H4 (cell line): Measurements from ENCODE around the gene CDH13. TPM values are rescaled to one million over a fixed set of nuclear protein-coding genes. Genes with fewer than 3 reads are reported as not detected.

ENCODE experiments used
- DNase-seq: peaks from one replicate; pipeline ENCODE4 v3.0.0-alpha.2; 2015; ENCODE audit warnings: low spot score
- total RNA-seq: library from RNA; depleted of rRNA; stranded (reverse); fragments of >200 nt; shearing (Covaris generic); gene quantifications from 2 replicates; pipeline ENCODE4 v1.2.3, GENCODE V29; 2014

Gene CDH13
- total RNA-seq, 1 experiment from 2014 or later, result not detected

DNA sequence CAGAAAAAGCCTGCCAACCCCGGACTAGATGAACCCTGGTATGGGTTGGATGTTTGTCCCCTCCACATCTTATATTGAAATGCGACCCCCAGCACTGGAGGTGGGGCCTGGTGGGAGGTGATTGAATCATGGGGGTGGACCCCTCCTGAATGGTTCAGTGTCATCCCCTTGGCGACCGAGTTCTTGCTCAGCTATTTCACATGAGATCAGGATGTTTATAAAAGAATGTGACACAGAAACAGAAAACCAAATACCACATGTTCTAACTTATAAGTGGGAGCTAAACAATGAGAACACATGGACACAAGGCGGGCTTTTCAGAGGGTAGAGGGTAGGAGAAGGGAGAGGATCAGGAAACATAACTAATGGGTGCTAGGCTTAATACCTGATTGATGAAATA lies 605.0 kb downstream of the CDH13 start:
- DNase-seq, result no peak

DNA sequence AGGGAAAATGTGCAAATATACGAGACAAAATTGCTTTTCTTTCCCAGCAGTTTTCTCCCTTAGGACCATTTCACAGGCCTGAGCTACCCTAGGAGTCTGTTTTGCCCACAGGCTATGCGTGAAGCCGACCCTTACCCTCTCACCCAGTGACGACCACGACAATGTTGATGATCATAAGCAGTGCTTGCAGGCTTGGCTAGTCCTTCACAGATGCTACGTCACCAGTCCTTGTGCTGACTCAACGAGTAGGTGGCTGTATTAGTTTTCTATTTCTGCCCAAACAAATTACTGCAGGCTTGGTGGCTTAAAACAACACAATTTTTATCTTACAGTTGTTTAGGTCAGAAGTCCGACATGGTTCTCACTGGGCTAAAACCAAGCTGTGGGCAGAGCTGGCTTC lies 606.4 kb downstream of the CDH13 start:
- DNase-seq, result no peak

DNA sequence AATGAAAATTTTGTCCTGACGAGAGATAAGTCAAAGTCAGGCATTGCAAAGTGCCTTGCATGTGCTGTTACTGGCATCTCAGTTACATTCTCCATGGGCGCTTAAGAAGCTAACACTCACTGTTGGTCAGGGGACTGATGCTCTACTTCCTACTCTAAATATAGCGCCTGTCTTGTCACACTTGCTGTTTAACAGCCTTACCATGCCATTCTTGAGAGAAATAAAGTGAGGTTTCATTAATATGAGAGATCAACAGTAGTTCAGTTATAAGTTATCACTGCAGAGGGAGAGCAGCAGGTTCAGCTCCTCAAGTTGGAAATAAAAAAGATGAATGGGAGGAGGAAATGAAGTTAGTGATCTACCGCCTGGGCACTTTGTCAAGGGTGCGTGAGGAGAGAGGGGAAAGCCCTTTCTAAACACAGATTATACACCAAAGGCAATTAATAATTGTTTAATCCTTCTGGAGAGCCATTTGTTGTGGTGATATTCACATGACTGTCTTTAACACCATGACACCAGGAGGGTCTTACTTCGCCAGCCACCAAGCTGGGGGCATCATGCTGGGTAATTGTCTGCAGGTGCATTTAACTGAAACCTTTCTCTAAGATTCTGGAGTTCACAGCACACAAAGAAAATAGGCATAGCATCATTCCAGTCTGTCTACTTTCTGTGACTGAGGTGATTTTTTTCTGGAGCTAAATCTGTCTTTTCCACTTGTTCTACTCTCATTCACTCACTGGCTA lies 612.4 kb downstream of the CDH13 start:
- no peak for DNase-seq

DNA sequence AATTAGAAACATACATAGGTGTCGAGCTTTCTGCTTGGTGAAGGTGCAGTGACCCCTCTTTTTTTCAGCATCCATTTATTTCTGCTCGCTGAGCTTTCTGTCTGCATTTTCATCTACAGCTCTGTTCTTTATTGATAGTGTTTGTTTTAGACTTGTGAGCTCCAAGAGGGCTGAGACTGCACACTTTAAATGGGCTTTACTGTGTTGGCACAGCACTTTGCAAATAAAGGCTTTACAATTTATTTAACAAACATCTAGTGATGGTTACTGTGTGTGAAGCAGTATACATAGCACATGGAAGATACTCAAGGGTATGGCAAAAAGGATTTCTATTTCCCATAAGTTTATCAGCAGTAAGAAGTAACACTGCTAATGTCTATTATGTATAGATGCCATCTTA lies 617.3 kb downstream of the CDH13 start:
- no peak for DNase-seq

DNA sequence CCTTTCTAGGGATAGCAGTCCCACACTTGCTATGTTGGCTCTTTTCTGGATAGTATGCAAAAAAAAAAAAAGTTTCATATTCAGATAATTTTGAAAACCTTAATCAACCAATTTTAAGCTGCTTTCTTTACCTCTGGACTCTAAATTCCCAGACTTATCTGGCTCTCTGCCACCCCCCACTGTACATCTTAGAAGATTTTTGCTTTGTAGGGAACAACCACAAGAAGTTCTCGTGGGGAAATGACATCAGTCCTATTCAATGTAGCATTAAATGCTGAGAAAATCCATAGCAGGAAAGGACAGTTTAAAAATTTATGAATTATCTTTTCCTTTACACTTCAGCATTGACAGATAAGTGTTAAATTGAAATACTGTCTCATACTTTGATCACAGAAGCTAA lies 618.3 kb downstream of the CDH13 start:
- no peak for DNase-seq

DNA sequence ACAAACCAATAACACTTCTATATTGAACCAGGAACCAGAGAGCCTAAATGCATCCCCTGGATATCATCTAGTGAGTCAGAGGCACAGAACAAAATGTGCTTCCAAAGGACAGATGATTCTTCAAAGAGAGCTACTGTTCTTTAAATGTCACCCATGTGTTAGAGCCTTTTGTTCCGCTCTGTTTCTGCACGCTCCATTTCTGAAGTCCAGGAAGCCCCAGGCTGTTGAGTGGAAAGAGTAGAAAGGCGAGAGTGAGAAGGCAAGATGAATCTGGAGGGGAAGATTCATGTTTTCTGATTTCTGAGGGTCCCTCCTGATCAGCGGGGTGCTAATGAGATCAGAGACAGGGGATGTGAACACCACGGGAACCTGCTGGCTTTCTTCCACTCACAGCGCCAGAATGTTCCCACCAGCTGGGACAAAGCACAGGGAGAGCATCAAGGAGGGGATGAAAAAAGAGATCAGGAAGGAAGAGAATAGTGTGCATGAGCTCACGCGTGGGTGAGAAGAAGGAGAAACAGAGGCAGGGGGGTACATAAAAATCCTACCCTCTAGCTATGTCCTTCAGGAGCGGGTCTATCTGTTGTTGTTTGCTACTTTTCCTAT lies 621.1 kb downstream of the CDH13 start:
- no peak for DNase-seq

DNA sequence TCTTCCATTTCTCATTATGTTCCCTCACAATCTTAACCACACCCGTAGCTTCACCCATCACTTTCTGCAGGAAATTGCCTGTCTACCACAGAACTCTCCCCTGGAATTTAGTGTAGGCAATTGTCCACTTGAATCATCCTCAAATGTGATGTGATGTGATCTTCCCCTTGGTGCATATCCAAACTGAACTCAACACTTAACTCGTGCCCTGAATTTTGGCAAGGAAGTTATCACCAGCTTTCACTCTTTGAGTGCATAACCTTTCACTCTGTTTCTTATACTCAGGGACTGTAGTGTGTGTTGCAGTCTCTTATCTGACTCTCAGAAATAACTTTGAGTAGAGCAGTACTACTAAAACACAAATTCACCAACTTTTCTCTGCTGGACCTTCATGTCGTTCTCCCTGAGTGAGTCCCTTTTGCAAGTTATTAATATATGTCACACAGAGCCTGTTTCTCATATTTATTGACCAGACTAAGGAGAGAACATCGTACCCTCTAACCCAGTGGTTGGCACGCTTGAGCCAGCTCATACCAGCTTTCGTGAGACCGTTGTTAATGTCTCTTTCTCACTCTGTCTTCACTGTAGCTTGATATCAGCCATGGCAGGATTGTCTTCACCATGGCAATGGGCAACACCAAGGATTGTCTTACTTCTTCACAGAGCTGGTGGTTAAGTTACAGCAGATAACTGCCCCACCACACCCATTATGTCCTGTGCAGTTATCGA lies 622.1 kb downstream of the CDH13 start:
- DNase-seq, result no peak

DNA sequence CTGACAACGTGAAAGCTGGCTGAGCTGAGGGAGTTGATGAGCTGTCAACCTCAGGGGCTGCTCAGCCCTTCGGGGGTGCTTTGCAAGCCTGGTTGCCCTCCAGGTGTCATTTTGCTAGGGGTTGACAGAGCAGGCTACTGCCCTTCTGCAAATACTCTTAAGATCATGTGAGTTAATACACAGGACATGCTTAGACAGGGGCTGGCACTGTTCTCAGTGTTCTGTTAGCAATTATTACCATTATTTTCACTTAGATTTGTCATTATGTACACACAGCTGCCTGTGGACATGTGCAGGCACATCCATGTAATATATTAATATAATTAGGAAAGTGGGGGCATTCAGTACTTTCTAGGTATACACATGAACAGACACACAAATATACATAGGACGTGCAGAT lies 626.8 kb downstream of the CDH13 start:
- DNase-seq, result no peak

DNA sequence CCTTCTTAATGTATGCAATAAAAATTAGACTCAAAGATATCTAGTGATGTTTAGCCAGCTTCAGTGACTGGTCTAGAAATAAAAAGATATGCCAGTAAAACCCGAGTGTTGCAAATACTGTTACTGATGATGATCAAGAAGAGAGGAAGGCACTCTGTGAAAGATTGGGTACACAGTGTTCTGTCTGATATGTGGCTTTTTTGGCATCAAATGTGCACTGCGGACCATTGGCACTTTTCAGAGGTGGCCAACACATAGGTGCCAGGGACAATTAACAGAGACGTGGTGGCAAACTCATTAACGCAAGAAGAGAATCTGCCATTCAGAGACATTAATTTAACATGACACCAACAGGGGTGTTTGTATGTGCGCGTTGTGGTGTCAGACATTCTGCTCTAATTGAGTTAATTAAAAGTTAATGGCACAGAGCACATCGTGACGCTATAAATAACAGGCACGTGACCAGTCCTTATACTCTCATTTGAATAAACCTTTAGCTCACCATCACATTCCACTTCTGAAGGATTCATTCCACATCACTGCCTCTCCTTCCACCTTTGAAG lies 631.7 kb downstream of the CDH13 start:
- DNase-seq, result no peak

DNA sequence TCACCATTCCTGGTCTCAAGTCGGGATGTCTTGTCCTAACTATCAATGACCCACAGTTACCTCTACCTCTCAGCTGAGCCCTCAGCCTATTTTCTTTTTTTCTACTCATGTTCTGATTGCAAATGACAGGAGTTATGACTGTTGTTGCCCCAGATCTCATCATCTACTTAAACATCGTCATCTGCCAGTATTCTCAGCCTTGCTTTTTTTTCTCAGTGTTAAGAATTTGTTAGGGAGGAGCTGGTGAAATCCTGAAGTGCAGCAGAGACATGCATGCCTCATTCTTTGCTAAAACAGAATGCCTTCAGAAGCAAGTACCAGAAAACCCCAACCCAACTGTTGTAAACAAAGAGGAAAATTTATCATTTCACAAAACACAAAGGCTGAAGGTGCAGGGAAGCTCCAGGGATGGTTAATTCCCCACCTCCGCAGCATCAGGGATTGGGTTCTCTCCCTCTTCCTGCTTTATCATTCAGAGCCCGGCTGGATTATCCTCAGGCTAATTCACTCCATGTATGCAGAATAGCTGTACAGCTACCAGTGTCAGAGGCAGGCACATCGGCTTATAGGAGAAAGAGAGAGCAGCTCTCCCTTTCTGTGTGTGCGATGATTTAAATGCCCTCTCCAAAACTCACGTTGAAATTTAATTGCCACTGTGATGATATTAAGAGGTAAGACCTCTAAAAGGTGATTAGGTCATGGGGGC lies 640.2 kb downstream of the CDH13 start:
- DNase-seq, result no peak

DNA sequence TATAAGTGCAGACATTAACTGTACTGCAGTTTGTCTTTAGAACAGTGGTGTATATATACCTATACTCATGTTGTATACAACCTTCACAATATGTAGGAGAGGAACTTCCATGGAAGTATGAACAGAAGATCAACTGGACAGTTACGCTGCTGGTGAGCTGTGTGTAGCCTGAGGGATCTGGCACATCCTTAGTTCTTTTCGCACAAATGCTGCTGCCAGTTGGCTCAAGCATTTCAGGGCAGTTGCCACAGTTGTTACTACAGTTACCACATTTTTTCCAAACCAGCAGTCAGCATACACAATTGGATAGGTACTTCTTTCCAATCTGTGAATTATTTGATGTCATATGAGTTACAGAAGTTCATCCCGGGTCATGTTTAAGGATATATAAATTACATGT lies 641.4 kb downstream of the CDH13 start:
- DNase-seq, result no peak

DNA sequence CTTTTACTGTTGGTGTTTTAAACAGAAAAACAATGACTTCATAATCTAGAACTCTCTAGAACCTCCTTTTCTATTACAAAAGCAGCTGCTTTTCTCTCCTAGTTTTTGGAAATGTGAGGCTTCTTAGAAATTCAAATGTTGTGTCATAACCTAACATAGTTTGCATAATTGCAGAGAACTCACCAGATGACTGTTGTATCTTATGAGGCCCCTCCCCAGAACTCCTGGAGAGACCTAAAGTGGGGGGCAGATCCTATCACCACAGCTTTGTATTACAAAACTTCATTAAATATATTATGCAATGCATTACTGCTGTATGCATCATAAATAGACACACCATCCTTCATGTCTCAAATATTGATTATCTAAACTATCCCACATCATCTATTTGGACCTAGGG lies 642.3 kb downstream of the CDH13 start:
- DNase-seq, result no peak

DNA sequence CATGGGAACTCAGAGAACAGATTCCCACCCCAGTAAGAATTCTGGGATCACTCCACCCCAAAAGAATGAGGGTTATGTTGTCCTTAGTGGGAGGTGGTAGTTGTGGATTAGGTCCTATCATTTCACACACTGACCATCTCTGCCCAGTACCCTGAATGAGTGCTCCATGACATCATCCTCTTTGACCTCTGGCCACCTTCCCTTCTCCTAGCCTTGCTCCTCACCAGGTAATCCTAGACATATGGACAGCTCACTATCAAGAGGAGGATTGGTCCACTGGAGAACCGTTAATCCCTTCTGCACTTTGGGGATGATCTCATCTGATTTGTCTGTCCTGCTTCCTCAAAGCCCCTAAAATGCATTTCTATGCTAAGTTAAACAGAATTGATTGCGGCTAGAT lies 642.8 kb downstream of the CDH13 start:
- no peak for DNase-seq

DNA sequence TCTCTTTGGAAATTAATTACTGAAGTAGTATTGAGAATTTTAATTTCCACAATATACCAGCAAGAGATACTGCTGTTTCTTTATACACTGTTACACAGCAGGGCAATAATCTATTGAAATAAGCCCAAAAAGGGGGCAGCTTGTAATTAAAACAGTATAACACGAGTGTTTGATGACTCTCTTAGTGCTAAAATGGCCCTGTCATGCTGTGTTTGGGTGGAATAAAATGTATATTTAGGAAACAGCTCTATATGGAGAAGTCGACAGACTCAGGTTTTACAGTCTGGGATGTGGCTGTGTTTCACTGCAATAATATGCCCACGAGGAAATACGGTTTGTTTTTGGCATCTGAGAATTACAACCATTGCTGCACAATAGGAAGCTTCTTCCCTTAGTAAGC lies 643.3 kb downstream of the CDH13 start:
- DNase-seq, result no peak

DNA sequence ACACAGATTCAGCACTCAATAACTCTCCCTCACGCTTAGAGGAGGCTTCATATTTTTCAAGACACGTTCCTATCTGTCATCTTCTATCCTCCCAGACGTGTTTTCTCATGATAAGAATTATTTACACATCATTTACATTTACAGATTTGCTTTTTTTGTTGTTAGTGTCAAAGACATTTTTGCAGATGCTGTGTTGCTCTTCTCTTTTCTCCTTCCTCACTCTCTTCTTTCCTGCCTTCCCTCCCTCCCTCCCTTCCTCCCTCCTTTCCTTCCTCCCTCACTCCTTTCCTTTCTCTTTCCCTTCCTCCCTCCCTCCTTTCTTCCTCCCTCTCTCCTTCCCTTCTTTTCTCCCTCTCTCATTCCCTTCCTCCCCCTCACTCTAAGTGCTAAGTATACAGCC lies 643.9 kb downstream of the CDH13 start:
- no peak for DNase-seq

DNA sequence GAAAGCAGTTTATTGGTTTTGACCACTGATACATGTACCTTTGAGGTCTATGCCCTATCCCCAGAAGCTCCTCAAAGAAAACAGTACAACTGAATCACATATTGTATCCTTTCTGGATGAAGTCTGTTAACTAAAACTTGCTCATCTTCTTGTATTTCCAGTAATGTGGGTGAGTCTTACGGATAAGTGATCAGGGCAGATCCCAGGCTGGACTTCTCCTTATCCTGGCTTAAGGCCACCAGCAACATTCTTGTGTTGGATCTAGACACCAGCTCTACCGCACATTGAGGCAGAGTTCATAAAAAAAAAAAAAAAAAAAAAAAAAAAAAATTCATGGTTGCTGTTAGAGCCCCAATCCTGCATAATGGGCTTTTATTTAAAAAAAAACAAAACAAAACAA lies 644.4 kb downstream of the CDH13 start:
- no peak for DNase-seq

DNA sequence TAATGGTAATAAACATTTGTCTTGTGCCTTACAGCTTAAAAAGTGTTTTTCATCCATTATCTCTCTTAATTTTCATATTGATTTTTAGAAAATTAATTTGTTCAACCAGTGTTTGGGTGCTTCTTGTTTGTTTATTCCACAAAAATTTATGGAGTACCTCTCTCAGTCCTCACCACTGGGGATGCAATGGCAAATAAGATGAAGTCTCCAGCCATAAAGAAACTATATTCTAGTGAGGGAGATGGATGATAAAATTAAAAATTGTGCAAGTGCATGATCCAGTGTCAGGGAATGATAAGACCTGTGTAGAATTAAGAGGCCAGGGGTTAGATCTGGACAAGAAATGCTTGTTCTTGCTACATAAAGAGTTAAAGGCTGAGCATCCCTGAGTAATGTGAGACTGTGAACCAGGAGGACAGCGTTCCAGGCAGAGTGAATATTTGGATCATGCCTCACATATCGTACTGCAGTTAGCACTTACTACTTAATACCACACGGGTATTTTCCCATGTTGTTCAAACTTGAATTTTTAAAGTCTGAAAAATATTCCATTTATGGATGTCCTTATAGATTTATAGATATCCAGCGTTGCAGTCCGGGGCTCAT lies 645.3 kb downstream of the CDH13 start:
- no peak for DNase-seq

DNA sequence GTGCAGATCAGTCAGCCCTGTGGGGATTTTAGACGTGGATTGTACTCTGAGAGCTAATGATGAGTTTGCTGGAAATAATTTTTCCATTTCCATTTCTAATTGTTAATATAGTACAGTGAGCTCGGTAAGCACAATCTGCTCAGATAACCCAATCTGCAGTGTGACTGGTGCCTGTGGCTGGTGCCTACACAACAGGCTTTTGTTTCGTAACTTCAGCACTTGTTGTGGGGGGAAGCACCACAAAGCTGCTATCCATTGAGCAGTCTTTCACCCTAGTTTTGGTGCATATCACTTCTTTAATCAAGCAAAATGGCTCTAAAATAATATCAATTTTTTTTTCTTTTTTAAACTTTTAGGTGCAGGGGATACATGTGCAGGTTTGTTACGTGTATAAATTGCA lies 646.1 kb downstream of the CDH13 start:
- DNase-seq, result no peak

DNA sequence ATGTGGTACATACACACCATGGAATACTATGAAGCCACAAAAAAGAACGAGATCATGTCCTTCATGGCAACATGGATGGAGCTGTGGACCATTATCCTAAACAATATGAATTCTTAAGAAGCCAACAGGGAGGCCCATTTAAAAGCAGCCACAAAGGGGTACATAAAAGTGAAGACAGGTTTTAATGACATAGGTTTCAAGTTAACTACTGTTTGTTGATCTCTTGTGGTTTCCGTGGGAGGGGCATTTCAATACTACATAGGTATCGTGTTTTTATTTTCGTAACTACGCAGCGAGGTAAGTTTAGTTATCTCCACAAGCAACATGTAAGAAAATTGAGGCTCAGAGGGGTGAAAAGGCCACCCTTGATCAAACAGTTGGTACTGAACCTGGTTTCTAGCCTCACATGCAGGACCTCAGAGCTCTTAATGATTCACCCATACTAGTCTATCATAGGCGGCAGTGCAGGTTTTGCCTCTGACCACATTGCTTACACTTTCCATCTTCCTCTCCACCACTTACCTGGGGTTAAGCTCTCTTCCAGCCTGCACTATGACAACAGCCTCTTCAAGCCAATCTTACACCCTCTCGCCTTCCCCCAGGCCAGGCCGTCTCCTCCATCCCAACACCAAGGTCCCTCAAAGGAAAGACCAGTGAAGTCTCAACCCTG lies 646.9 kb downstream of the CDH13 start:
- DNase-seq, result no peak

DNA sequence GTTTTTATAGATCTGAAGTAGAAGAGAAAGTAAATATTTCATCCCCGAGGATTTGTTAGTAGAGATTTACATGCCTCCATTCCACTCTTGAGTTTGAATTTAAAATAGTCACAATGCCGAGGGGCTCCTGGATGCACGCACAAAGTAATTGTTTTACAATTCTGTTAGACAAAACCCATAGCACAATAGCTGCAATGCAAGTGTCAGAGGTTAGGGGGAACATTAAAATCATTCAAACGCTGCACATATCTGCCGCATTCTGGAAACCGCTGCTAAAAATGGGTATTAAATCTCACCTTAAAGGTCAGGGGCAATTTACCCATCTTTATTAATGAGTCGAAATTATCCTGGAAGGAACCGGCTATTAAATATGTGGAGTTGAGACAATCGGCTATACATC lies 652.5 kb downstream of the CDH13 start:
- DNase-seq, result no peak

DNA sequence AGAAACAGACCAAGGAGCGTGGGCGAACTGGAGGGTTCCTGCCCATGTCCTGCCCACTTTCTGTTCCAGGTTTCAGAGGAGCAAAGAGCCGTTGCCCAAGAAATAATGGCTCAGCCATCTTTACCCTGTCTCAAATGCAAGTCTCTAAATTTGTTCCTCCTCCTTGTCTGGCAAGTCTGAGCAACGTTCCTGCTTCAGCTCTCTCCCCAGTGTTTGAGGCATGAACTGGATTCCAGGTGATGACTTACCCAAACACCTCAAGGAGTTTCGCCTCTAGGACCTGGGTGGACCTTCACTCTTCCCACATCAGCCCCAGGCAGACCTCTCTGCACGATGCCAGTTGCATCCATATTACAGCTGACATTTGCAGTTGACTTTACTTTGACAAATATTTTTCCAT lies 659.2 kb downstream of the CDH13 start:
- DNase-seq, result no peak
